GM12878 (cell line): ENCODE results near the gene MMGT1. TPM values are rescaled to one million over a fixed set of nuclear protein-coding genes. Genes with fewer than 3 reads are reported as not detected.

Experiments
- polyA plus RNA-seq, 11 experiments: library from polyadenylated mRNA; depleted of rRNA in 4 of 11; unstranded in 6 of 11; stranded (reverse) in 5 of 11; fragments of >200 nt; fragmentation: Nextera tagmentation in 4 of 11; fragmentation: Illumina TruSeq in 1 of 11; extraction: Ambion mirVana in 4 of 11; extraction: Trizol in 1 of 11; gene quantifications; 1 replicate in 1 of 11; 2 replicates in 10 of 11; pipeline versions ENCODE4 v1.2.1 to v1.2.3, GENCODE V29; 2011 to 2016; ENCODE audit warnings: inconsistent platforms in 2 of 11, missing spikeins in 2 of 11, low read depth in 1 of 11
- total RNA-seq, 4 experiments: library from RNA; depleted of rRNA in 3 of 4; stranded (reverse); fragments of >200 nt in 3 of 4; fragmentation: Illumina TruSeq in 1 of 4; extraction: Trizol in 1 of 4; gene quantifications; 2 replicates each; pipeline versions ENCODE4 v1.2.1 to v1.2.3, GENCODE V29; 2013 to 2021

MMGT1 gene
- total and polyA plus RNA-seq, 10 of the 15 experiments (the other 5 are each of a cell fraction or from before 2014, with no cell fraction given) = 8.8 to 19.2 (median 13.7) TPM

Other genes with a start within 250 kb of the MMGT1 start
Only the 7 nearest of the 11 such genes appear.
- gene CT45A2, start 154.0 kb downstream of the MMGT1 start, total RNA-seq (2014; rRNA removed) = not detected in 2 replicates
- not detected in 2 replicates for gene CT45A2, start 154.0 kb downstream of the MMGT1 start, total RNA-seq (2014; rRNA removed; fragmentation: Illumina TruSeq; extraction: Trizol)
- gene CT45A2, start 154.0 kb downstream of the MMGT1 start, total RNA-seq (2021) = not detected in 2 replicates
- gene CT45A2, start 154.0 kb downstream of the MMGT1 start, polyA plus RNA-seq (2011; rRNA removed) = not detected in 2 replicates
- not detected in 2 replicates for gene CT45A2, start 154.0 kb downstream of the MMGT1 start, polyA plus RNA-seq (2014; fragmentation: Illumina TruSeq; extraction: Trizol)
- gene CT45A2, start 154.0 kb downstream of the MMGT1 start, polyA plus RNA-seq (2014; fragmentation: Nextera tagmentation; extraction: Ambion mirVana) = not detected
- not detected in 2 replicates for gene CT45A2, start 154.0 kb downstream of the MMGT1 start, polyA plus RNA-seq (2014; rRNA removed)
- not detected for gene CT45A2, start 154.0 kb downstream of the MMGT1 start, polyA plus RNA-seq (2016; fragmentation: Nextera tagmentation; extraction: Ambion mirVana)
- gene CT45A7, start 136.7 kb downstream of the MMGT1 start, total RNA-seq (2014; rRNA removed) = not detected in 2 replicates
- gene CT45A7, start 136.7 kb downstream of the MMGT1 start, total RNA-seq (2014; rRNA removed; fragmentation: Illumina TruSeq; extraction: Trizol) = not detected in 2 replicates
- gene CT45A7, start 136.7 kb downstream of the MMGT1 start, total RNA-seq (2021) = not detected in 2 replicates
- gene CT45A7, start 136.7 kb downstream of the MMGT1 start, polyA plus RNA-seq (2011; rRNA removed) = not detected in 2 replicates
- not detected in 2 replicates for gene CT45A7, start 136.7 kb downstream of the MMGT1 start, polyA plus RNA-seq (2014; fragmentation: Illumina TruSeq; extraction: Trizol)
- gene CT45A7, start 136.7 kb downstream of the MMGT1 start, polyA plus RNA-seq (2014; fragmentation: Nextera tagmentation; extraction: Ambion mirVana) = not detected
- gene CT45A7, start 136.7 kb downstream of the MMGT1 start, polyA plus RNA-seq (2014; rRNA removed) = not detected in 2 replicates
- not detected for gene CT45A7, start 136.7 kb downstream of the MMGT1 start, polyA plus RNA-seq (2016; fragmentation: Nextera tagmentation; extraction: Ambion mirVana)
- not detected in 2 replicates for gene CT45A8, start 119.5 kb downstream of the MMGT1 start, total RNA-seq (2014; rRNA removed)
- not detected in 2 replicates for gene CT45A8, start 119.5 kb downstream of the MMGT1 start, total RNA-seq (2014; rRNA removed; fragmentation: Illumina TruSeq; extraction: Trizol)
- not detected in 2 replicates for gene CT45A8, start 119.5 kb downstream of the MMGT1 start, total RNA-seq (2021)
- not detected in 2 replicates for gene CT45A8, start 119.5 kb downstream of the MMGT1 start, polyA plus RNA-seq (2011; rRNA removed)
- not detected in 2 replicates for gene CT45A8, start 119.5 kb downstream of the MMGT1 start, polyA plus RNA-seq (2014; fragmentation: Illumina TruSeq; extraction: Trizol)
- gene CT45A8, start 119.5 kb downstream of the MMGT1 start, polyA plus RNA-seq (2014; fragmentation: Nextera tagmentation; extraction: Ambion mirVana) = not detected
- not detected in 2 replicates for gene CT45A8, start 119.5 kb downstream of the MMGT1 start, polyA plus RNA-seq (2014; rRNA removed)
- not detected for gene CT45A8, start 119.5 kb downstream of the MMGT1 start, polyA plus RNA-seq (2016; fragmentation: Nextera tagmentation; extraction: Ambion mirVana)
- gene CT45A9, start 102.2 kb downstream of the MMGT1 start, total RNA-seq (2014; rRNA removed) = not detected in 2 replicates
- gene CT45A9, start 102.2 kb downstream of the MMGT1 start, total RNA-seq (2014; rRNA removed; fragmentation: Illumina TruSeq; extraction: Trizol) = not detected in 2 replicates
- gene CT45A9, start 102.2 kb downstream of the MMGT1 start, total RNA-seq (2021) = not detected in 2 replicates
- not detected in 2 replicates for gene CT45A9, start 102.2 kb downstream of the MMGT1 start, polyA plus RNA-seq (2011; rRNA removed)
- not detected in 2 replicates for gene CT45A9, start 102.2 kb downstream of the MMGT1 start, polyA plus RNA-seq (2014; fragmentation: Illumina TruSeq; extraction: Trizol)
- gene CT45A9, start 102.2 kb downstream of the MMGT1 start, polyA plus RNA-seq (2014; fragmentation: Nextera tagmentation; extraction: Ambion mirVana) = not detected
- not detected in 2 replicates for gene CT45A9, start 102.2 kb downstream of the MMGT1 start, polyA plus RNA-seq (2014; rRNA removed)
- not detected for gene CT45A9, start 102.2 kb downstream of the MMGT1 start, polyA plus RNA-seq (2016; fragmentation: Nextera tagmentation; extraction: Ambion mirVana)
- gene CT45A10, start 80.5 kb downstream of the MMGT1 start, total RNA-seq (2014; rRNA removed) = not detected in 2 replicates
- gene CT45A10, start 80.5 kb downstream of the MMGT1 start, total RNA-seq (2014; rRNA removed; fragmentation: Illumina TruSeq; extraction: Trizol) = not detected in 2 replicates
- gene CT45A10, start 80.5 kb downstream of the MMGT1 start, total RNA-seq (2021) = not detected in 2 replicates
- not detected in 2 replicates for gene CT45A10, start 80.5 kb downstream of the MMGT1 start, polyA plus RNA-seq (2011; rRNA removed)
- not detected in 2 replicates for gene CT45A10, start 80.5 kb downstream of the MMGT1 start, polyA plus RNA-seq (2014; fragmentation: Illumina TruSeq; extraction: Trizol)
- gene CT45A10, start 80.5 kb downstream of the MMGT1 start, polyA plus RNA-seq (2014; fragmentation: Nextera tagmentation; extraction: Ambion mirVana) = not detected
- not detected in 2 replicates for gene CT45A10, start 80.5 kb downstream of the MMGT1 start, polyA plus RNA-seq (2014; rRNA removed)
- not detected for gene CT45A10, start 80.5 kb downstream of the MMGT1 start, polyA plus RNA-seq (2016; fragmentation: Nextera tagmentation; extraction: Ambion mirVana)
- gene SAGE1, start 80.3 kb downstream of the MMGT1 start, total RNA-seq (2014; rRNA removed) = not detected in 2 replicates
- gene SAGE1, start 80.3 kb downstream of the MMGT1 start, total RNA-seq (2014; rRNA removed; fragmentation: Illumina TruSeq; extraction: Trizol) = not detected in 2 replicates
- 0.08 TPM in 1 of 2 replicates, not detected in the other for gene SAGE1, start 80.3 kb downstream of the MMGT1 start, total RNA-seq (2021)
- gene SAGE1, start 80.3 kb downstream of the MMGT1 start, polyA plus RNA-seq (2011; rRNA removed) = 0.03 TPM in 1 of 2 replicates, not detected in the other
- gene SAGE1, start 80.3 kb downstream of the MMGT1 start, polyA plus RNA-seq (2014; fragmentation: Illumina TruSeq; extraction: Trizol) = not detected in 2 replicates
- not detected for gene SAGE1, start 80.3 kb downstream of the MMGT1 start, polyA plus RNA-seq (2014; fragmentation: Nextera tagmentation; extraction: Ambion mirVana)
- not detected in 2 replicates for gene SAGE1, start 80.3 kb downstream of the MMGT1 start, polyA plus RNA-seq (2014; rRNA removed)
- not detected for gene SAGE1, start 80.3 kb downstream of the MMGT1 start, polyA plus RNA-seq (2016; fragmentation: Nextera tagmentation; extraction: Ambion mirVana)
- gene SLC9A6, start 11.4 kb upstream of the MMGT1 start, total RNA-seq (2014; rRNA removed) = 10.7 and 13.7 TPM in 2 replicates
- 11.6 and 12.2 TPM in 2 replicates for gene SLC9A6, start 11.4 kb upstream of the MMGT1 start, total RNA-seq (2014; rRNA removed; fragmentation: Illumina TruSeq; extraction: Trizol)
- gene SLC9A6, start 11.4 kb upstream of the MMGT1 start, total RNA-seq (2021) = 12.6 and 14.4 TPM in 2 replicates
- gene SLC9A6, start 11.4 kb upstream of the MMGT1 start, polyA plus RNA-seq (2011; rRNA removed) = 10.2 and 12.3 TPM in 2 replicates
- 10.6 and 13.8 TPM in 2 replicates for gene SLC9A6, start 11.4 kb upstream of the MMGT1 start, polyA plus RNA-seq (2014; fragmentation: Illumina TruSeq; extraction: Trizol)
- gene SLC9A6, start 11.4 kb upstream of the MMGT1 start, polyA plus RNA-seq (2014; fragmentation: Nextera tagmentation; extraction: Ambion mirVana) = 1 to 10 TPM; 4.5 TPM
- 8.0 and 8.2 TPM in 2 replicates for gene SLC9A6, start 11.4 kb upstream of the MMGT1 start, polyA plus RNA-seq (2014; rRNA removed)
- gene SLC9A6, start 11.4 kb upstream of the MMGT1 start, polyA plus RNA-seq (2016; fragmentation: Nextera tagmentation; extraction: Ambion mirVana) = 10 to 100 TPM; 12.9 to 14.6 TPM